Lower leg skin (tissue), 3 donors: ENCODE measurements around the gene PRF1.

Experiments
- POLR2A ChIP-seq, 2 donors: fragments of 450-650 bp; IDR thresholded peaks; one replicate each; pipeline ENCODE4 v1.6.1; 2016 to 2017; ENCODE audit warnings: antibody characterized with exemption in 2 of 2, mild to moderate bottlenecking in 1 of 2, moderate library complexity in 1 of 2
- TF ChIP-seq, protein P1 (sequence below), 3 donors: fragments of 450-650 bp; IDR thresholded peaks; one replicate each; pipeline ENCODE4 v1.5.1; 2016; ENCODE audit warnings: antibody characterized with exemption in 3 of 3, mild to moderate bottlenecking in 3 of 3, moderate library complexity in 2 of 3

DNA sequence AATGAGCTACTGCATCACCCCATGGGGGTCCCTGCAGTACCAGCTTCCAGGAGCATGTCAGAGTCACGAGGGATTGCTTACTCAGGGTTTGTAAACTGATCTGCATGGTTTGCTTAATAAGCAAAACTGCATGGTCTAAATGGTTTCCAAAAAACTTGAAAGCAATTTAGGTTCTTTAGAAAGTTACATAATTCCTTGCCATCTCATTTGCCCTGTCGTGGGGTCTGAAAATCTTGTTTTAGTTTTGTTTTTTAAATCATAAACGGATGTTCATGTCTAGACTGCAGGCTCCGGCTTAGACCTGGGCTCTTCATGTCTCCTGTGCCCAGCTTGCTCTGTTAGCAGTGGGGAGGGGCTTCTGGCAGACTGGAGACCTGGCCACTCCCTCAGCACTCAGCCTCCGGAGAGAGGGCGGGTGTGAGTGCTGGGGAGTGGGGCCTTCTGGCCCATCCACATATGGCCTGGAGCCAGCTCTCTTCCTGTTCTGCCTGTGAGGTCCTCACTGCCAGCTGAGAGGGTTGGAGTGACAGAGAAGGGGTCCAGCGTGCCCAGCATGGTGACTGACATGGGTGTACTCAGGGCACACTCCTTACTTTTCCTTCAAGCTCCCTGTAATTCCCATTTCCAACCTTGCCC, 17.5 kb downstream of the PRF1 start:
- TF ChIP-seq, protein P1, sequence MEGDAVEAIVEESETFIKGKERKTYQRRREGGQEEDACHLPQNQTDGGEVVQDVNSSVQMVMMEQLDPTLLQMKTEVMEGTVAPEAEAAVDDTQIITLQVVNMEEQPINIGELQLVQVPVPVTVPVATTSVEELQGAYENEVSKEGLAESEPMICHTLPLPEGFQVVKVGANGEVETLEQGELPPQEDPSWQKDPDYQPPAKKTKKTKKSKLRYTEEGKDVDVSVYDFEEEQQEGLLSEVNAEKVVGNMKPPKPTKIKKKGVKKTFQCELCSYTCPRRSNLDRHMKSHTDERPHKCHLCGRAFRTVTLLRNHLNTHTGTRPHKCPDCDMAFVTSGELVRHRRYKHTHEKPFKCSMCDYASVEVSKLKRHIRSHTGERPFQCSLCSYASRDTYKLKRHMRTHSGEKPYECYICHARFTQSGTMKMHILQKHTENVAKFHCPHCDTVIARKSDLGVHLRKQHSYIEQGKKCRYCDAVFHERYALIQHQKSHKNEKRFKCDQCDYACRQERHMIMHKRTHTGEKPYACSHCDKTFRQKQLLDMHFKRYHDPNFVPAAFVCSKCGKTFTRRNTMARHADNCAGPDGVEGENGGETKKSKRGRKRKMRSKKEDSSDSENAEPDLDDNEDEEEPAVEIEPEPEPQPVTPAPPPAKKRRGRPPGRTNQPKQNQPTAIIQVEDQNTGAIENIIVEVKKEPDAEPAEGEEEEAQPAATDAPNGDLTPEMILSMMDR (IDR thresholded peaks at IDR 0.05): no peak
- no peak for TF ChIP-seq POLR2A (IDR thresholded peaks at IDR 0.05)
